Endothelial cell of umbilical vein (primary cell): ENCODE measurements around the gene RASAL2. TPM values are rescaled to one million over a fixed set of nuclear protein-coding genes. Genes with fewer than 3 reads are reported as not detected.

Source experiments
- BruUV-seq: library from RNA; stranded (reverse); fragments of 400-500 nt; replicated peaks from 2 replicates; lab custom pipeline; 2021; lab: Mats Ljungman, UMichigan
- CTCF ChIA-PET: fragments of 300-600, 350-600 bp; sonication (Branson Sonifier 250); formaldehyde crosslinking; loops from one replicate; lab custom pipeline; 2021; ENCODE audit warnings: antibody characterized with exemption, inconsistent platforms; lab: Charles Lee
- POLR2A ChIA-PET: fragments of 300-600, 350-600 bp; sonication (Branson Sonifier 250); formaldehyde crosslinking; loops from one replicate; lab custom pipeline; 2021; ENCODE audit warnings: antibody characterized with exemption, inconsistent platforms; lab: Charles Lee
- DNase-seq: peaks from one replicate; pipeline ENCODE4 v3.0.0-alpha.2; 2011; ENCODE audit warnings: low read depth, low spot score
- FAIRE-seq: peaks from 2 replicates; lab custom pipeline; 2011; peaks lifted over from hg19 to GRCh38; lab: Jason Lieb, UNC
- H2AFZ ChIP-seq: 2 replicates; pipeline ENCODE4 v1.6.0; 2012; ENCODE audit warnings: low read depth, low read length, control low read depth, inconsistent platforms
- H3K27ac ChIP-seq: 2 replicates; pipeline ENCODE4 v1.5.1; 2011; ENCODE audit warnings: low read depth, mild to moderate bottlenecking, control low read depth, low read length, moderate library complexity; ENCODE audit not compliant: insufficient read depth
- H3K27me3 ChIP-seq, 2 experiments: 2 replicates each; pipeline versions ENCODE4 v1.6.0 to v1.6.1; 2011; ENCODE audit warnings: low read length in 2 of 2, mixed read lengths in 1 of 2; ENCODE audit not compliant: control insufficient read depth in 2 of 2, insufficient read depth in 2 of 2
- H3K36me3 ChIP-seq, 2 experiments: 2 replicates in 1 of 2; 3 replicates in 1 of 2; pipeline ENCODE4 v1.5.1; 2011; ENCODE audit warnings: low read length in 2 of 2, mild to moderate bottlenecking in 1 of 2, moderate library complexity in 1 of 2; ENCODE audit not compliant: control insufficient read depth in 2 of 2, insufficient read depth in 2 of 2; ENCODE audit errors: extremely low read depth in 1 of 2
- H3K4me1 ChIP-seq: 3 replicates; pipeline ENCODE4 v1.5.1; 2011; ENCODE audit warnings: mild to moderate bottlenecking, low read length; ENCODE audit not compliant: control insufficient read depth, insufficient read depth; ENCODE audit errors: extremely low read depth
- H3K4me2 ChIP-seq: 2 replicates; pipeline ENCODE4 v1.6.1; 2011; ENCODE audit warnings: low read length, control low read depth, mixed read lengths; ENCODE audit not compliant: insufficient read depth
- H3K4me3 ChIP-seq, 3 experiments: fragments of 200-600 bp in 1 of 3; sonication (generic), shearing (Covaris generic) in 1 of 3; replicated peaks in 1 of 3; 2 replicates each; pipeline ENCODE4 v1.5.1; 2011 to 2016; ENCODE audit warnings: control low read depth in 3 of 3, low read length in 3 of 3, mild to moderate bottlenecking in 2 of 3, inconsistent platforms in 1 of 3, low read depth in 1 of 3, moderate library complexity in 1 of 3; ENCODE audit not compliant: insufficient read depth in 1 of 3
- H3K79me2 ChIP-seq: 2 replicates; pipeline ENCODE4 v1.6.0; 2012; ENCODE audit warnings: low read length, inconsistent platforms; ENCODE audit not compliant: control insufficient read depth, insufficient read depth
- H3K9ac ChIP-seq: replicated peaks from 2 replicates; pipeline ENCODE3; 2011; ENCODE audit warnings: low read length, control low read depth; ENCODE audit not compliant: insufficient read depth; ENCODE audit errors: extremely low read depth
- H3K9me1 ChIP-seq: replicated peaks from 3 replicates; pipeline ENCODE4 v1.6.0; 2011; ENCODE audit warnings: mild to moderate bottlenecking, low read length; ENCODE audit not compliant: control insufficient read depth, insufficient read depth; ENCODE audit errors: extremely low read depth
- H3K9me3 ChIP-seq: replicated peaks from 2 replicates; pipeline ENCODE4 v1.5.1; 2012; ENCODE audit warnings: low read length, inconsistent platforms; ENCODE audit not compliant: control insufficient read depth, insufficient read depth
- H4K20me1 ChIP-seq: replicated peaks from 2 replicates; pipeline ENCODE3; 2011; ENCODE audit warnings: mild to moderate bottlenecking, low read length; ENCODE audit not compliant: control insufficient read depth, insufficient read depth; ENCODE audit errors: extremely low read depth
- CTCF ChIP-seq, 2 donors: IDR thresholded peaks; 1 replicate in 1 of 2; 2 replicates in 1 of 2; pipeline ENCODE4 v1.5.1; 2011; ENCODE audit warnings: low read length in 2 of 2, mild to moderate bottlenecking in 2 of 2, moderate library complexity in 2 of 2, control low read depth in 1 of 2, inconsistent platforms in 1 of 2, low read depth in 1 of 2; ENCODE audit not compliant: insufficient read depth in 1 of 2; ENCODE audit errors: extremely low read depth in 1 of 2
- EZH2 ChIP-seq: IDR thresholded peaks from 2 replicates; pipeline ENCODE4 v1.6.1; 2012; ENCODE audit warnings: borderline replicate concordance, low read depth, mild to moderate bottlenecking, moderate library complexity, low read length, inconsistent platforms; ENCODE audit not compliant: severe bottlenecking
- FOS ChIP-seq: IDR thresholded peaks from 2 replicates; pipeline ENCODE4 v1.6.1; 2011; ENCODE audit warnings: mild to moderate bottlenecking, low read length, moderate library complexity, borderline replicate concordance; ENCODE audit not compliant: insufficient read depth
- GATA2 ChIP-seq: IDR thresholded peaks from 2 replicates; pipeline ENCODE4 v1.7.0; 2011; ENCODE audit warnings: low read depth, mild to moderate bottlenecking, moderate library complexity, mixed read lengths, low read length; ENCODE audit not compliant: insufficient read length, insufficient read depth
- JUN ChIP-seq: IDR thresholded peaks from 2 replicates; pipeline ENCODE4 v1.6.1; 2011; ENCODE audit warnings: borderline replicate concordance, low read depth; ENCODE audit not compliant: insufficient read length, insufficient read depth
- MAX ChIP-seq: IDR thresholded peaks from 2 replicates; pipeline ENCODE4 v1.6.1; 2011; ENCODE audit not compliant: insufficient read depth, insufficient read length
- MYC ChIP-seq: IDR thresholded peaks from one replicate; pipeline ENCODE4 v1.6.1; 2011; ENCODE audit warnings: mild to moderate bottlenecking, low read depth, low read length
- POLR2A ChIP-seq: IDR thresholded peaks from 2 replicates; pipeline ENCODE4 v1.6.1; 2012; ENCODE audit warnings: low read depth, mild to moderate bottlenecking, control low read depth, low read length
- POLR2AphosphoS5 ChIP-seq: IDR thresholded peaks from 2 replicates; pipeline ENCODE4 v1.6.1; 2012; ENCODE audit warnings: low read depth, mild to moderate bottlenecking, control low read depth, low read length, moderate library complexity; ENCODE audit not compliant: insufficient read depth
- dilution Hi-C: fragments of 300-500 bp; cut with MboI; formaldehyde crosslinking; loops from one replicate; pipeline ENCODE4 v1.15.0; 2019; ENCODE audit warnings: low sequenced_read_pairs; ENCODE audit not compliant: extremely low pct_ligation_motif_present
- intact Hi-C: fragments of 100-400 bp; cut with micrococcal nuclease; formaldehyde crosslinking; loops from one replicate; pipeline ENCODE4 v1.10.0; 2022
- polyA plus RNA-seq, 4 experiments: library from polyadenylated mRNA; depleted of rRNA in 3 of 4; stranded (reverse) in 3 of 4; unstranded in 1 of 4; fragments of >200 nt; gene quantifications; 2 replicates each; pipeline versions ENCODE4 v1.2.1 to v1.2.3, GENCODE V29; 2011 to 2012; ENCODE audit warnings: missing spikeins in 1 of 4
- total RNA-seq: library from RNA; stranded (reverse); gene quantifications from 2 replicates; pipeline ENCODE4 v1.2.3, GENCODE V29; 2021

Gene RASAL2
- total and polyA plus RNA-seq, 2 donors (not counting 3 experiments of a cell fraction or from before 2014, with no cell fraction given), result 12.5 to 15.5 TPM

- FAIRE-seq (no peak), DNase-seq (no peak)
- dilution Hi-C loops (no loop called here), intact Hi-C loops (no loop called here)
- no peak overlapping the region for H3K4me2 ChIP-seq
- TF ChIP-seq MAX (no peak), GATA2 (no peak), POLR2AphosphoS5 (no peak), FOS (no peak), JUN (no peak), MYC (no peak), EZH2 (no peak), POLR2A (no peak), CTCF (IDR thresholded peaks at IDR 0.05; ENCODE audit: extremely low read depth in 1 of 2, insufficient read depth in 1 of 2, low read depth in 1 of 2, low read length in 2 of 2) (no peak)
- H3K9ac ChIP-seq, result no peak overlapping the region
- no peaks in the 10 kb centered on the region for H3K36me3 ChIP-seq
- no peaks in the 10 kb centered on the region for H3K27me3 ChIP-seq
- no peak overlapping the region for H3K27ac ChIP-seq
- no peaks in the 10 kb centered on the region for H3K79me2 ChIP-seq
- no peaks in the 10 kb centered on the region for H4K20me1 ChIP-seq
- no peak overlapping the region for H3K4me3 ChIP-seq
- POLR2A ChIA-PET, result no interaction called here
- no peaks in the 10 kb centered on the region for H3K9me3 ChIP-seq
- BruUV-seq, result no TSS peak
- peaks cover 12% of the 10 kb centered on the region for H3K4me1 ChIP-seq
- CTCF ChIA-PET, result no interaction called here
- H3K9me1 ChIP-seq, result no peaks in the 10 kb centered on the region
- H2AFZ ChIP-seq, result no peak overlapping the region
Measured at GRCh38 chr1:178411756-178412399, 318.0 kb downstream of the RASAL2 start.
